Liver (tissue), 3 donors: ENCODE data around the gene BCR.

Source experiments
- CTCF ChIP-seq: fragments of 150-350 bp; IDR thresholded peaks from 2 replicates; pipeline ENCODE4 v1.5.1; 2017; ENCODE audit warnings: improper control_type of control experiment, low read depth, low read length; ENCODE audit not compliant: missing input control
- FOXA1 ChIP-seq: IDR thresholded peaks from 2 replicates; pipeline ENCODE4 v1.6.1; 2016; ENCODE audit warnings: antibody characterized with exemption
- GABPA ChIP-seq, 2 donors: IDR thresholded peaks in 1 of 2; conservative IDR thresholded peaks in 1 of 2; 2 replicates each; pipeline ENCODE4 v1.6.1; 2016; ENCODE audit warnings: antibody characterized with exemption in 2 of 2, mild to moderate bottlenecking in 1 of 2, moderate library complexity in 1 of 2
- RAD21 ChIP-seq, 2 donors: IDR thresholded peaks; 2 replicates each; pipeline ENCODE4 v1.6.1; 2016; ENCODE audit warnings: antibody characterized with exemption in 2 of 2, mild to moderate bottlenecking in 2 of 2
- RXRA ChIP-seq, 2 donors: IDR thresholded peaks; 2 replicates each; pipeline ENCODE4 v1.6.1; 2017 to 2018; ENCODE audit warnings: antibody characterized with exemption in 2 of 2, mild to moderate bottlenecking in 1 of 2
- TAF1 ChIP-seq: conservative IDR thresholded peaks from 2 replicates; pipeline ENCODE4 v1.6.1; 2016; ENCODE audit warnings: antibody characterized with exemption, mild to moderate bottlenecking
- YY1 ChIP-seq: IDR thresholded peaks from 2 replicates; pipeline ENCODE4 v1.6.1; 2016; ENCODE audit warnings: antibody characterized with exemption, mild to moderate bottlenecking
- ZBTB33 ChIP-seq: IDR thresholded peaks from 2 replicates; pipeline ENCODE4 v1.6.1; 2016; ENCODE audit warnings: antibody characterized with exemption
- donor health status: healthy.
- donor health status: healthy.

- no peak for TF ChIP-seq CTCF
- no peak for TF ChIP-seq ZBTB33
- no peak for TF ChIP-seq RAD21 (IDR thresholded peaks at IDR 0.05)
- no peak for TF ChIP-seq YY1
- no peak for TF ChIP-seq TAF1
- no peak for TF ChIP-seq GABPA (IDR thresholded peaks at IDR 0.05 in 1 of 2, conservative IDR thresholded peaks at IDR 0.05 in 1 of 2)
- no peak for TF ChIP-seq RXRA (IDR thresholded peaks at IDR 0.05)
- TF ChIP-seq FOXA1 = no peak
Observed at GRCh38 chr22:23137468-23137867, 42.8 kb upstream of the BCR start.
